Skeletal muscle cell (primary cell): ENCODE results near the gene PCDHGC3.
"Not testable (repeated sequence)": the region's sequence is repeated elsewhere in the genome, so short reads cannot be mapped to it uniquely, and the experiment has no call there.

Experiments
- DNase-seq: peaks from one replicate; pipeline ENCODE4 v3.0.0-alpha.2; 2010; ENCODE audit warnings: low read depth
- H3K4me3 ChIP-seq: 2 replicates; pipeline ENCODE4 v1.5.1; 2011; ENCODE audit warnings: low read depth, mild to moderate bottlenecking, control low read depth, low read length, moderate library complexity

The PCDHGC3 gene

GRCh38 chr5:141475625-141476131 lies at the start of gene PCDHGC3:
Gene PCDHGC3, plus strand, starts transcription at chr5:141475966. Its CDS starts 151 bp downstream, at chr5:141476117.
- DNase-seq, result peak; percentile 90
- peak within 1 kb of the TSS; percentile 73 for H3K4me3 ChIP-seq

- DNase-seq, result no peak
- H3K4me3 ChIP-seq, result no peak overlapping the region
Observed at GRCh38 chr5:141427783-141428426, 47.9 kb upstream of the PCDHGC3 start.

GRCh38 chr5:141430332-141431113 lies 45.2 kb upstream of the PCDHGC3 start, which contains the start of gene PCDHGA12:
Gene PCDHGA12, plus strand, starts transcription at chr5:141430507. Its CDS starts 253 bp downstream, at chr5:141430760.
- H3K4me3 ChIP-seq, result peak within 1 kb of the TSS; percentile 37
- peak; percentile 85 for DNase-seq

- H3K4me3 ChIP-seq, result peak overlapping the region; percentile 37
- no peak for DNase-seq
Observed at GRCh38 chr5:141431286-141431685, 44.5 kb upstream of the PCDHGC3 start.

- not testable (repeated sequence) for H3K4me3 ChIP-seq, DNase-seq
Observed at GRCh38 chr5:141432308-141432707, 43.5 kb upstream of the PCDHGC3 start.

GRCh38 chr5:141432726-141433125 lies 43.0 kb upstream of the PCDHGC3 start:
- not testable (repeated sequence) for DNase-seq, H3K4me3 ChIP-seq

- no peak for DNase-seq
- H3K4me3 ChIP-seq, result no peak overlapping the region
Observed at GRCh38 chr5:141434006-141434405, 41.8 kb upstream of the PCDHGC3 start.

GRCh38 chr5:141437221-141437620 lies 38.5 kb upstream of the PCDHGC3 start:
- DNase-seq, result no peak
- no peak overlapping the region for H3K4me3 ChIP-seq

- no peak for DNase-seq
- no peak overlapping the region for H3K4me3 ChIP-seq
Observed at GRCh38 chr5:141439411-141440141, 36.2 kb upstream of the PCDHGC3 start.

GRCh38 chr5:141440341-141440740 lies 35.4 kb upstream of the PCDHGC3 start:
- H3K4me3 ChIP-seq, result no peak overlapping the region
- no peak for DNase-seq

GRCh38 chr5:141441571-141442170 lies 34.1 kb upstream of the PCDHGC3 start:
- no peak for DNase-seq

GRCh38 chr5:141465351-141465750 lies 10.4 kb upstream of the PCDHGC3 start:
- no peak overlapping the region for H3K4me3 ChIP-seq
- no peak for DNase-seq

More at GRCh38 chr5:141441571-141442170, 34.1 kb upstream of the PCDHGC3 start:
- H3K4me3 ChIP-seq, result no peak overlapping the region

GRCh38 chr5:141476132-141476911 lies 556 bp downstream of the PCDHGC3 start:
- DNase-seq, result peak; percentile 52

GRCh38 chr5:141477044-141477575 lies 1.3 kb downstream of the PCDHGC3 start:
- no peak for DNase-seq
- H3K4me3 ChIP-seq, result peak overlapping the region; percentile 73

More at GRCh38 chr5:141476132-141476911, 556 bp downstream of the PCDHGC3 start:
- H3K4me3 ChIP-seq, result peak overlapping the region; percentile 73

- peak overlapping the region; percentile 73 for H3K4me3 ChIP-seq
Observed at GRCh38 chr5:141477815-141478214, 2.0 kb downstream of the PCDHGC3 start.

GRCh38 chr5:141478321-141478945 lies 2.7 kb downstream of the PCDHGC3 start:
- no peak for DNase-seq
- H3K4me3 ChIP-seq, result peak overlapping the region; percentile 73

More at GRCh38 chr5:141477815-141478214, 2.0 kb downstream of the PCDHGC3 start:
- DNase-seq, result no peak

GRCh38 chr5:141479776-141480175 lies 4.0 kb downstream of the PCDHGC3 start:
- peak overlapping the region; percentile 9 for H3K4me3 ChIP-seq
- no peak for DNase-seq

GRCh38 chr5:141483902-141484301 lies 8.1 kb downstream of the PCDHGC3 start:
- H3K4me3 ChIP-seq, result no peak overlapping the region
- no peak for DNase-seq
